Naive thymus-derived CD8-positive, alpha-beta T cell (primary cell): ENCODE results near the gene ZFP14. TPM values are rescaled to one million over a fixed set of nuclear protein-coding genes. Genes with fewer than 3 reads are reported as not detected.
A peak's percentile ranks its signal among the peaks of the same experiment; 100 is the strongest.
"Not testable (repeated sequence)": the region's sequence is repeated elsewhere in the genome, so short reads cannot be mapped to it uniquely, and the experiment has no call there.

ENCODE experiments used
- ATAC-seq, 2 donors: fragments of 150-1000 bp; cut with Tn5 transposase in 1 of 2; sonication (Bioruptor Pico), chemical (Tn5 transposase) in 1 of 2; 1 replicate in 1 of 2; 2 replicates in 1 of 2; pipeline ENCODE4 v1.10.0; 2021; ENCODE audit warnings: mild to moderate bottlenecking in 2 of 2, moderate library complexity in 2 of 2
- POLR2A ChIA-PET: fragments of 350-600 bp; sonication (Branson Sonifier 250); formaldehyde crosslinking; loops from one replicate; lab custom pipeline; 2021; ENCODE audit warnings: antibody characterized with exemption; lab: Charles Lee
- DNase-seq, 10 donors: peaks; one replicate each; pipeline versions ENCODE4 v3.0.0 to v3.0.0-alpha.2; 2020 to 2022
- H3K27ac Mint-ChIP-seq, 10 donors: one replicate each; pipeline ENCODE4 v1.8.0; 2020 to 2022; ENCODE audit warnings: mild to moderate bottlenecking in 10 of 10, mixed read lengths in 10 of 10, moderate library complexity in 4 of 10, inconsistent platforms in 1 of 10
- H3K27me3 Mint-ChIP-seq, 5 donors: one replicate each; pipeline ENCODE4 v1.8.0; 2021 to 2022; ENCODE audit warnings: mixed read lengths in 5 of 5
- H3K36me3 Mint-ChIP-seq, 3 donors: one replicate each; pipeline ENCODE4 v1.8.0; 2020 to 2022; ENCODE audit warnings: mixed read lengths in 3 of 3, mild to moderate bottlenecking in 2 of 3, inconsistent platforms in 1 of 3
- H3K4me1 Mint-ChIP-seq, 4 donors: one replicate each; pipeline ENCODE4 v1.8.0; 2021 to 2022; ENCODE audit warnings: mixed read lengths in 4 of 4
- H3K4me3 Mint-ChIP-seq, 10 donors: one replicate each; pipeline ENCODE4 v1.8.0; 2020 to 2022; ENCODE audit warnings: mild to moderate bottlenecking in 10 of 10, mixed read lengths in 10 of 10, moderate library complexity in 6 of 10, inconsistent platforms in 1 of 10
- H3K9me3 Mint-ChIP-seq, 9 donors: one replicate each; pipeline ENCODE4 v1.8.0; 2020 to 2022; ENCODE audit warnings: mixed read lengths in 9 of 9, mild to moderate bottlenecking in 3 of 9, inconsistent platforms in 1 of 9, moderate library complexity in 1 of 9
- polyA plus RNA-seq, 3 donors: library from polyadenylated mRNA; unstranded; fragments of 300-500 nt; fragmentation: Illumina TruSeq; gene quantifications; one replicate each; pipeline ENCODE4 v1.2.3, GENCODE V29; 2021
- total RNA-seq, 8 experiments: library from RNA in 2 of 8; stranded (reverse) in 2 of 8; gene quantifications; one replicate each; pipeline ENCODE4 v1.2.3 and lab custom pipeline; 2021 to 2026

The ZFP14 gene
- total and polyA plus RNA-seq, 5 experiments from 2014 or later: 3.4 to 22.1 (median 5.5) TPM

GRCh38 chr19:36398571-36398970, 19.6 kb upstream of the ZFP14 start:
- ATAC-seq (no peak), DNase-seq (no peak)
- POLR2A ChIA-PET: no interaction called here
- Mint-ChIP-seq H3K36me3 (peaks cover 55 to 90% (median 84%) of the 10 kb centered on the region in 3 donors), H3K4me1 (peaks cover 0 to 10% (median 3%) of the 10 kb centered on the region in 4 donors), H3K4me3 (no peak overlapping the region), H3K27me3 (no peaks in the 10 kb centered on the region), H3K27ac (no peak overlapping the region), H3K9me3 (peaks cover 15 to 92% (median 52%) of the 10 kb centered on the region in 9 donors)

GRCh38 chr19:36392916-36393673, 14.1 kb upstream of the ZFP14 start:
- Mint-ChIP-seq H3K27me3 (no peaks in the 10 kb centered on the region), H3K36me3 (peaks cover 48 to 60% (median 52%) of the 10 kb centered on the region in 3 donors)

GRCh38 chr19:36379510-36379819, 464 bp upstream of the ZFP14 start:
- H3K4me1 Mint-ChIP-seq: peaks cover 11 to 26% (median 22%) of the 10 kb centered on the region in 4 donors
- no peaks in the 10 kb centered on the region for H3K27me3 Mint-ChIP-seq
- H3K27ac Mint-ChIP-seq: peak overlapping the region in 6 of 10 donors; percentile 5 to 98 (median 70)
- H3K9me3 Mint-ChIP-seq: peaks cover 0 to 48% (median 16%) of the 10 kb centered on the region in 9 donors
- peaks cover 4 to 18% (median 16%) of the 10 kb centered on the region in 3 donors for H3K36me3 Mint-ChIP-seq
- ATAC-seq: no peak
- H3K4me3 Mint-ChIP-seq: peak overlapping the region; percentile 89 to 98 (median 96)
- no peak for DNase-seq
- POLR2A ChIA-PET: interaction anchor here (0.6 to 3.1 kb wide), 11 partner anchors 27 to 1329 kb away, joined by 3 to 13 read pairs (median 6); partner anchors contain the start of genes ZFP82, ZNF146, ZNF260 and ZNF382

More at GRCh38 chr19:36392916-36393673, 14.1 kb upstream of the ZFP14 start:
- POLR2A ChIA-PET: no interaction called here
- H3K4me1 Mint-ChIP-seq: peaks cover 0 to 4% (median under 1%) of the 10 kb centered on the region in 4 donors
- H3K4me3 Mint-ChIP-seq: no peak overlapping the region
- H3K27ac Mint-ChIP-seq: no peak overlapping the region
- DNase-seq: no peak
- ATAC-seq: no peak
- peaks cover 20 to 94% (median 44%) of the 10 kb centered on the region in 9 donors for H3K9me3 Mint-ChIP-seq

GRCh38 chr19:36377541-36378178, 1.3 kb downstream of the ZFP14 start:
- Mint-ChIP-seq H3K36me3 (peaks cover 15 to 32% (median 19%) of the 10 kb centered on the region in 3 donors), H3K9me3 (peaks cover 0 to 56% (median 14%) of the 10 kb centered on the region in 9 donors), H3K27me3 (no peaks in the 10 kb centered on the region), H3K4me3 (peak overlapping the region; percentile 89 to 98 (median 96)), H3K27ac (peak overlapping the region; percentile 76 to 99 (median 97)), H3K4me1 (peaks cover 11 to 29% (median 24%) of the 10 kb centered on the region in 4 donors)
- ATAC-seq (no peak), DNase-seq (no peak)
- POLR2A ChIA-PET: interaction anchor here (0.5 to 3.1 kb wide), 5 partner anchors 41 to 460 kb away, joined by 3 to 13 read pairs (median 4); partner anchors contain the start of genes ZFP82 and ZNF566

GRCh38 chr19:36373638-36374156, 5.3 kb downstream of the ZFP14 start:
- Mint-ChIP-seq H3K27me3 (no peaks in the 10 kb centered on the region), H3K36me3 (peaks cover 33 to 65% (median 50%) of the 10 kb centered on the region in 3 donors), H3K4me3 (peak overlapping the region in 1 of 10 donors; percentile 18), H3K9me3 (peaks cover 0 to 74% (median 20%) of the 10 kb centered on the region in 9 donors), H3K4me1 (peaks cover 15 to 33% (median 25%) of the 10 kb centered on the region in 4 donors), H3K27ac (no peak overlapping the region)
- no peak for ATAC-seq
- POLR2A ChIA-PET: interaction anchor here (0.7 to 0.8 kb wide), 4 partner anchors 103 to 1330 kb away, joined by 3 to 5 read pairs (median 3); partner anchors contain the start of gene ZNF566
- DNase-seq: no peak

GRCh38 chr19:36371886-36372285, 7.1 kb downstream of the ZFP14 start:
- no peak for ATAC-seq
- no peak overlapping the region for H3K4me3 Mint-ChIP-seq
- POLR2A ChIA-PET: no interaction called here

GRCh38 chr19:36363845-36364244, 15.2 kb downstream of the ZFP14 start:
- POLR2A ChIA-PET: no interaction called here
- Mint-ChIP-seq H3K36me3 (peaks cover 52 to 96% (median 93%) of the 10 kb centered on the region in 3 donors), H3K4me1 (peaks cover 0 to 7% (median 0%) of the 10 kb centered on the region in 4 donors), H3K27ac (no peak overlapping the region), H3K9me3 (peaks cover under 1 to 91% (median 31%) of the 10 kb centered on the region in 9 donors), H3K27me3 (no peaks in the 10 kb centered on the region), H3K4me3 (no peak overlapping the region)
- DNase-seq (no peak), ATAC-seq (no peak)

More at GRCh38 chr19:36371886-36372285, 7.1 kb downstream of the ZFP14 start:
- no peak for DNase-seq
- Mint-ChIP-seq H3K4me1 (peaks cover 4 to 20% (median 11%) of the 10 kb centered on the region in 4 donors), H3K9me3 (peaks cover 0 to 86% (median 26%) of the 10 kb centered on the region in 9 donors), H3K36me3 (peaks cover 42 to 83% (median 69%) of the 10 kb centered on the region in 3 donors), H3K27ac (no peak overlapping the region), H3K27me3 (no peaks in the 10 kb centered on the region)

GRCh38 chr19:36340786-36341372, 38.1 kb downstream of the ZFP14 start:
- Mint-ChIP-seq H3K9me3 (peaks cover 0 to 98% (median 63%) of the 10 kb centered on the region in 9 donors), H3K4me3 (no peak overlapping the region), H3K27me3 (no peaks in the 10 kb centered on the region), H3K36me3 (peaks cover 66 to 93% (median 73%) of the 10 kb centered on the region in 3 donors), H3K4me1 (no peaks in the 10 kb centered on the region), H3K27ac (no peak overlapping the region)
- DNase-seq (no peak), ATAC-seq (no peak)
- POLR2A ChIA-PET: no interaction called here

- H3K27ac Mint-ChIP-seq: peak overlapping the region in 5 of 10 donors; percentile 37 to 83 (median 60)
- H3K27me3 Mint-ChIP-seq: no peaks in the 10 kb centered on the region
- peaks cover 5 to 94% (median 37%) of the 10 kb centered on the region in 9 donors for H3K9me3 Mint-ChIP-seq
- DNase-seq: peak in 9 of 10 donors; percentile 9 to 84 (median 39)
- peaks cover 25 to 56% (median 33%) of the 10 kb centered on the region in 3 donors for H3K36me3 Mint-ChIP-seq
- POLR2A ChIA-PET: no interaction called here
- peak; percentile 79 to 98 for ATAC-seq
- H3K4me3 Mint-ChIP-seq: peak overlapping the region; percentile 19 to 84 (median 62)
- H3K4me1 Mint-ChIP-seq: peaks cover 0 to 21% (median 3%) of the 10 kb centered on the region in 4 donors
Measured at GRCh38 chr19:36331353-36332228, 47.4 kb downstream of the ZFP14 start.

GRCh38 chr19:36330216-36330615, 48.8 kb downstream of the ZFP14 start:
- no peak for ATAC-seq
- POLR2A ChIA-PET: no interaction called here
- peaks cover 16 to 56% (median 38%) of the 10 kb centered on the region in 3 donors for H3K36me3 Mint-ChIP-seq
- H3K27ac Mint-ChIP-seq: peak overlapping the region in 1 of 10 donors; percentile 34
- no peak for DNase-seq
- peak overlapping the region in 3 of 10 donors; percentile 63 to 84 (median 77) for H3K4me3 Mint-ChIP-seq
- peaks cover 7 to 93% (median 50%) of the 10 kb centered on the region in 9 donors for H3K9me3 Mint-ChIP-seq
- H3K4me1 Mint-ChIP-seq: peaks cover 0 to 21% (median 3%) of the 10 kb centered on the region in 4 donors
- no peaks in the 10 kb centered on the region for H3K27me3 Mint-ChIP-seq

GRCh38 chr19:36329534-36329933, 49.5 kb downstream of the ZFP14 start:
- H3K27ac Mint-ChIP-seq, H3K27me3 Mint-ChIP-seq, ATAC-seq, DNase-seq: not testable (repeated sequence)
- Mint-ChIP-seq H3K4me3 (peak overlapping the region in 6 of 10 donors; percentile 31 to 76 (median 44)), H3K4me1 (peaks cover 0 to 21% (median 3%) of the 10 kb centered on the region in 4 donors), H3K36me3 (peaks cover 18 to 61% (median 45%) of the 10 kb centered on the region in 3 donors), H3K9me3 (peaks cover 7 to 98% (median 56%) of the 10 kb centered on the region in 9 donors)
- POLR2A ChIA-PET: interaction anchor here (0.7 kb wide), 1 partner anchor 508 kb away, joined by 4 read pairs; no protein-coding TSS in a partner anchor
